GM21576 (cell line): ENCODE results near the gene RILPL2.
"Not testable (repeated sequence)": the region's sequence is repeated elsewhere in the genome, so short reads cannot be mapped to it uniquely, and the experiment has no call there.

Experiments
- ATAC-seq: cut with Tn5 transposase; IDR thresholded peaks from one replicate; pipeline ENCODE4 v1.9.1; 2021; ENCODE audit warnings: mild to moderate bottlenecking, moderate library complexity; ENCODE audit not compliant: unreplicated experiment

Gene RILPL2

GRCh38 chr12:123407269-123407668 is 29.2 kb downstream of the RILPL2 start:
- ATAC-seq = not testable (repeated sequence)

- ATAC-seq = no peak
Observed at GRCh38 chr12:123404581-123404980, 31.9 kb downstream of the RILPL2 start.

- no peak for ATAC-seq
Observed at GRCh38 chr12:123401753-123402683, 34.5 kb downstream of the RILPL2 start.

GRCh38 chr12:123399255-123399617 is 37.2 kb downstream of the RILPL2 start:
- ATAC-seq = no peak

- no peak for ATAC-seq
Observed at GRCh38 chr12:123398550-123399254, 37.8 kb downstream of the RILPL2 start.

DNA sequence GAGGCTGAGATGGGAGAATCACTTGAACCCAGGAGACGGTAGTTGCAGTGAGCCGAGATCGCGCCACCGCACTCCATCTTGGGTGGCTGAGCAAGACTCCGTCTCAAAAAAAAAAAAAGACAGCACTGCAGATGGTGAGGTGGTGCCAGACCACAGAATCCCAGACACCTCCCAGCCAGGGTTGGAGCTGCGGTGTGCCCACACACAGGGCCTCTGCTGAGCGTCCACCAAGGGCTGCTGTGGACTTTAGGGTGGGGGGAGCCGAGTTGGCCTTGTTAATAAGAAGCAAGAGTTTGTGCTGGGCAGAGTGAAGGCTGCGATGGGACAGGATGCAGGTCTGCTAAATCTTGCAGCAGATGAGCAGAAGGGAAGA is 38.3 kb downstream of the RILPL2 start:
- ATAC-seq = no peak

DNA sequence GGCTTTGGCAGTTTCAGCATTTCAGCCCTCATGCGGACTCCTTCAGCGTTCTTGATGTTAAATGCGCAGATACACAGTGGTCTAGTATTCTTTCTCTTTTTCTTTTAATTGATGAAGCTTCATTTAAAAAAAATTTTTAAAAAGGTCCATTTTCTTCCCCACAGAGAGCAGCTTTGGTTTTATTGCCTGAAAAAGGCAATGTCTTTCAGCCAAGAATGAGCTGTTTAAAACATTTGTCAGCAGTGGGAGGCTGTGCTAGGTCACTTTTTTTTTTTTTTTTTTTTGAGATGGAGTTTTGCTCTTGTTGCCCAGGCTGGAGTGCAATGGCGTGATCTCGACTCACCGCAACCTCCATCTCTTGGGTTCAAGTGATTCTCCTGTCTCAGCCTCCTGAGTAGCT is 39.1 kb downstream of the RILPL2 start:
- no peak for ATAC-seq

GRCh38 chr12:123396954-123397353 is 39.5 kb downstream of the RILPL2 start:
- ATAC-seq = no peak

GRCh38 chr12:123396543-123396942 is 39.9 kb downstream of the RILPL2 start:
- ATAC-seq = no peak

DNA sequence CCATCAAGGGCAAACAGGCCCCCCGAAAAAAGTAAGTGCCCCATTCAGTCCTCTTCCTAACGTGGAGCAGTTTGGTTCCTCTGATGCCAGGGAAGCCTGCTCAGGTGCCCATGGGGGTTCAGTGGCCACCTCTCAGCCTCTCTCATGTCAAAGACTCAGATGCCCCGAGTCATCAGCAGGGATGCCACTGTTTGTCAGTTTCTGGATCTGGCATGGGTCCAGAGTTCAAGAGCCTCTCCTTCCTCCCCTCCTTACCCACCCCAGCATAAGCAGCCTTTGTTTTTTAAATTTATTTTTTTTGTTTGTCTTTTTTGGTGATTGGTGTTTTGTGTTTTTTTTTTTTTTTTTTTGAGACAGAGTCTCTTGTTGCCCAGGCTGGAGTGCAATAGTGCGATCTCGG is 41.2 kb downstream of the RILPL2 start:
- no peak for ATAC-seq

GRCh38 chr12:123393747-123394146 is 42.7 kb downstream of the RILPL2 start:
- ATAC-seq = no peak

- no peak for ATAC-seq
Observed at GRCh38 chr12:123391546-123392343, 44.7 kb downstream of the RILPL2 start.

- ATAC-seq = no peak
Observed at GRCh38 chr12:123390498-123391426, 45.7 kb downstream of the RILPL2 start.

- no peak for ATAC-seq
Observed at GRCh38 chr12:123389560-123390351, 46.7 kb downstream of the RILPL2 start.

GRCh38 chr12:123388951-123389559 is 47.4 kb downstream of the RILPL2 start:
- ATAC-seq = no peak

GRCh38 chr12:123388177-123388950 is 48.1 kb downstream of the RILPL2 start:
- ATAC-seq = no peak

DNA sequence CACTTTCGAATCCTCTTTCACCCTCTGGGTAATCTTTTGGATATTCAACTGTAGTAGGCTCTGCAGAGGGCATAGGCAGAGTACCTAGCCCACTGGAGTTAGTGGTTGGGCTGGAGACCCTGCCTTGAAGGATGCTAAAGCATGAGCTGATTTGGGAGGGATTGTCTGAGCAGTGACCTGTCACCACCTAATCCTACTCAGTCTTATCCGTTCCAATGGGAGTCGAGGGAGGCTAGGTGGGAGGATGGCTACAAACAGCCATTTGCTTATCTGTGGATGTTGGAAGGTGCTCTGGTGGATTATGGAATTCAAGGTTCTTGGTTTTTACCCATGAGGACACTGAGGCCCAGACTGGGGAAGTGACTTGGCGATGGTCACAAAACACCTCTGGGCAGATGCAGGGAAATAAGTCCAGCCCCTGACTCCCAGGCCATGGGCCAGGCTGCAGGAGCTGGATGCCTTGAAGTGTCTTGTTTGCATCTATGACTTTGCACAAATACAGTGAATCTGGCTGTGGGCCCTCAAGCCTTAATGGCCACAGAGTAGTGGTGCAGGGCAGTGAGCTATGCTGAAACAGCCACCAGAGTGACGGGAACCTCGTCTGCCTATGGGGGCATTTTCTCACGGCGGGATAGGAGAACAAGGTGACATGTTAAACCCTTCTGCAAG is 48.8 kb downstream of the RILPL2 start:
- ATAC-seq = no peak

GRCh38 chr12:123385536-123385935 is 50.9 kb downstream of the RILPL2 start:
- not testable (repeated sequence) for ATAC-seq
